NCI-H510A treated with DMSO at 0.1 percent for 48 hours (cell line): Measurements from ENCODE around the gene NLRX1.
A peak's percentile ranks its signal among the peaks of the same experiment; 100 is the strongest.
"Not testable (repeated sequence)": the region's sequence is repeated elsewhere in the genome, so short reads cannot be mapped to it uniquely, and the experiment has no call there.

ENCODE experiments used
- DNase-seq: peaks from one replicate; lab custom pipeline; 2025; lab: John Stamatoyannopoulos, UW

NLRX1 gene

GRCh38 chr11:119210050-119210449, 41.5 kb downstream of the NLRX1 start:
- no peak for DNase-seq

GRCh38 chr11:119218141-119218878, 49.8 kb downstream of the NLRX1 start:
- DNase-seq, result no peak

- peak; percentile 75 for DNase-seq
These were observed 53.8 kb downstream of the NLRX1 start for GRCh38 chr11:119222308-119222707.

- DNase-seq, result no peak
These were observed 54.4 kb downstream of the NLRX1 start for GRCh38 chr11:119222891-119223290.

GRCh38 chr11:119223856-119224255, 55.3 kb downstream of the NLRX1 start:
- DNase-seq, result no peak

- DNase-seq, result not testable (repeated sequence)
These were observed 60.2 kb downstream of the NLRX1 start for GRCh38 chr11:119228535-119229287.

- no peak for DNase-seq
These were observed 60.8 kb downstream of the NLRX1 start for GRCh38 chr11:119229288-119229672.

- DNase-seq, result no peak
These were observed 61.2 kb downstream of the NLRX1 start for GRCh38 chr11:119229741-119230140.
